HCT116 (cell line): ENCODE measurements around the gene SEPTIN5. TPM values are rescaled to one million over a fixed set of nuclear protein-coding genes. Genes with fewer than 3 reads are reported as not detected.

Experiments used
- ATAC-seq: fragments of 200-7000 bp; cut with Tn5 transposase; 2 replicates; pipeline ENCODE4 v1.9.1; 2020; ENCODE audit warnings: mild to moderate bottlenecking, moderate library complexity
- BruUV-seq: library from RNA; stranded (reverse); fragments of 400-500 nt; replicated peaks from 2 replicates; lab custom pipeline; 2021; lab: Mats Ljungman, UMichigan
- CTCF ChIA-PET: fragments of 300-600 bp; sonication (Branson Sonifier 250); formaldehyde crosslinking; loops from one replicate; lab custom pipeline; 2021; ENCODE audit warnings: antibody characterized with exemption; lab: Charles Lee
- POLR2A ChIA-PET: fragments of 300-600, 350-600 bp; sonication (Branson Sonifier 250); formaldehyde crosslinking; loops from one replicate; lab custom pipeline; 2021; ENCODE audit warnings: antibody characterized with exemption; lab: Charles Lee
- RAD21 ChIA-PET, 2 experiments: fragments of 300-600 bp; sonication (Branson Sonifier 250); formaldehyde crosslinking; loops; one replicate each; lab custom pipeline; 2023; ENCODE audit warnings: low total read pairs in 2 of 2; ENCODE audit not compliant: uncharacterized antibody in 2 of 2, unreplicated experiment in 2 of 2, low non-redundant PET in 1 of 2; lab: Charles Lee
- DNase-seq: peaks from one replicate; pipeline ENCODE4 v3.0.0-alpha.2; 2010; ENCODE audit warnings: low read depth, low spot score
- H2AFZ ChIP-seq: fragments of 200-600 bp; shearing (Covaris generic), sonication (generic); 2 replicates; pipeline ENCODE4 v1.6.1; 2017; ENCODE audit warnings: low read depth, mixed run types, mixed read lengths, antibody characterized with exemption, low read length; ENCODE audit not compliant: poor library complexity, severe bottlenecking
- H3K27ac ChIP-seq: 2 replicates; pipeline ENCODE4 v1.5.1; 2012; ENCODE audit warnings: low read depth, low read length
- H3K27me3 ChIP-seq: fragments of 200-600 bp; sonication (generic); 2 replicates; pipeline ENCODE4 v1.6.1; 2016; ENCODE audit warnings: mixed run types, low read length, mixed read lengths; ENCODE audit not compliant: insufficient read depth
- H3K36me3 ChIP-seq, 2 experiments: fragments of 200-500 bp in 1 of 2; fragments of 200-600 bp in 1 of 2; sonication (Bioruptor generic) in 1 of 2; sonication (generic) in 1 of 2; 2 replicates each; pipeline versions ENCODE4 v1.5.1 to v1.6.1; 2014 to 2016; ENCODE audit warnings: low read length in 2 of 2, inconsistent platforms in 1 of 2, mixed read lengths in 1 of 2, mixed run types in 1 of 2; ENCODE audit not compliant: insufficient read depth in 2 of 2, control insufficient read depth in 1 of 2
- H3K4me1 ChIP-seq, 2 experiments: fragments of 200-600 bp in 1 of 2; sonication (generic) in 1 of 2; 2 replicates each; pipeline versions ENCODE4 v1.5.1 to v1.6.1; 2012 to 2017; ENCODE audit warnings: low read length in 2 of 2, inconsistent platforms in 1 of 2, mild to moderate bottlenecking in 1 of 2, mixed read lengths in 1 of 2, mixed run types in 1 of 2, moderate library complexity in 1 of 2; ENCODE audit not compliant: insufficient read depth in 2 of 2, control insufficient read depth in 1 of 2
- H3K4me2 ChIP-seq: fragments of 200-600 bp; sonication (generic); 2 replicates; pipeline ENCODE4 v1.6.1; 2017; ENCODE audit warnings: mixed run types, low read length, mixed read lengths
- H3K4me3 ChIP-seq, 2 experiments: fragments of 200-600 bp in 1 of 2; sonication (generic) in 1 of 2; replicated peaks in 1 of 2; 2 replicates each; pipeline ENCODE4 v1.5.1; 2011 to 2016; ENCODE audit warnings: low read length in 2 of 2, control low read depth in 1 of 2, low read depth in 1 of 2, mild to moderate bottlenecking in 1 of 2, mixed read lengths in 1 of 2, mixed run types in 1 of 2
- H3K79me2 ChIP-seq: fragments of 200-600 bp; sonication (generic); 2 replicates; pipeline ENCODE4 v1.6.1; 2017; ENCODE audit warnings: mild to moderate bottlenecking, mixed run types, low read length, moderate library complexity, mixed read lengths; ENCODE audit not compliant: insufficient read depth
- H3K9ac ChIP-seq: fragments of 200-600 bp; sonication (generic); 2 replicates; pipeline ENCODE4 v1.6.1; 2016; ENCODE audit warnings: low read length, mixed read lengths
- H3K9me2 ChIP-seq: fragments of 200-600 bp; sonication (generic), shearing (Covaris generic); 2 replicates; pipeline ENCODE4 v1.6.1; 2017; ENCODE audit warnings: mixed run types, mild to moderate bottlenecking, moderate library complexity; ENCODE audit not compliant: insufficient read depth
- H3K9me3 ChIP-seq, 2 experiments: fragments of 200-500 bp in 1 of 2; fragments of 200-600 bp in 1 of 2; sonication (Bioruptor generic) in 1 of 2; sonication (generic) in 1 of 2; 2 replicates each; pipeline ENCODE4 v1.6.1; 2014 to 2017; ENCODE audit warnings: low read length in 2 of 2, mixed read lengths in 2 of 2, inconsistent platforms in 1 of 2, low read depth in 1 of 2, mild to moderate bottlenecking in 1 of 2, mixed run types in 1 of 2, moderate library complexity in 1 of 2; ENCODE audit not compliant: control insufficient read depth in 1 of 2, insufficient read depth in 1 of 2
- H4K20me1 ChIP-seq: fragments of 200-600 bp; sonication (generic), shearing (Covaris generic); 2 replicates; pipeline ENCODE4 v1.6.1; 2017; ENCODE audit warnings: mixed run types, mild to moderate bottlenecking, moderate library complexity; ENCODE audit not compliant: insufficient read depth
- ATF3 ChIP-seq: IDR thresholded peaks from 2 replicates; pipeline ENCODE4 v1.6.1; 2012
- CBX3 ChIP-seq: IDR thresholded peaks from 2 replicates; pipeline ENCODE4 v1.6.1; 2012; ENCODE audit warnings: low read depth
- CEBPB ChIP-seq: IDR thresholded peaks from 2 replicates; pipeline ENCODE4 v1.6.1; 2012; ENCODE audit warnings: low read depth
- CTCF ChIP-seq, 3 experiments: fragments of 200-600 bp in 1 of 3; sonication (generic) in 1 of 3; IDR thresholded peaks in 2 of 3; conservative IDR thresholded peaks in 1 of 3; 2 replicates each; pipeline ENCODE4 v1.5.1; 2012 to 2017; ENCODE audit warnings: low read depth in 2 of 3, low read length in 2 of 3, antibody characterized with exemption in 1 of 3, borderline replicate concordance in 1 of 3, control low read depth in 1 of 3, mild to moderate bottlenecking in 1 of 3, mixed read lengths in 1 of 3, mixed run types in 1 of 3, moderate library complexity in 1 of 3; ENCODE audit not compliant: insufficient read depth in 1 of 3
- ELF1 ChIP-seq: IDR thresholded peaks from 2 replicates; pipeline ENCODE4 v1.6.1; 2012; ENCODE audit warnings: low read depth, borderline replicate concordance
- EZH2phosphoT487 ChIP-seq: fragments of 200-600 bp; IDR thresholded peaks from 2 replicates; pipeline ENCODE4 v1.6.1; 2018; ENCODE audit warnings: antibody characterized with exemption, borderline replicate concordance
- FOSL1 ChIP-seq: IDR thresholded peaks from 2 replicates; pipeline ENCODE4 v1.6.1; 2012; ENCODE audit warnings: low read depth
- JUND ChIP-seq: IDR thresholded peaks from 2 replicates; pipeline ENCODE4 v1.6.1; 2012
- MAX ChIP-seq: IDR thresholded peaks from 2 replicates; pipeline ENCODE4 v1.6.1; 2012
- POLR2A ChIP-seq: IDR thresholded peaks from 2 replicates; pipeline ENCODE4 v1.7.0; 2011; ENCODE audit warnings: borderline replicate concordance; ENCODE audit not compliant: insufficient read depth, insufficient read length; ENCODE audit errors: extremely low read depth
- RAD21 ChIP-seq: IDR thresholded peaks from 2 replicates; pipeline ENCODE4 v1.6.1; 2012; ENCODE audit warnings: low read depth, mild to moderate bottlenecking
- SIN3A ChIP-seq: IDR thresholded peaks from 2 replicates; pipeline ENCODE4 v1.6.1; 2012; ENCODE audit warnings: low read depth
- SP1 ChIP-seq: IDR thresholded peaks from 2 replicates; pipeline ENCODE4 v1.6.1; 2012; ENCODE audit warnings: low read depth
- SRF ChIP-seq: IDR thresholded peaks from 2 replicates; pipeline ENCODE4 v1.6.1; 2012; ENCODE audit warnings: low read depth
- TCF7L2 ChIP-seq: IDR thresholded peaks from 2 replicates; pipeline ENCODE4 v1.7.0; 2011; ENCODE audit warnings: borderline replicate concordance, inconsistent platforms; ENCODE audit not compliant: insufficient read depth, insufficient read length; ENCODE audit errors: extremely low read depth
- YY1 ChIP-seq: IDR thresholded peaks from 2 replicates; pipeline ENCODE4 v1.6.1; 2011; ENCODE audit warnings: low read length, low read depth, moderate library complexity, mild to moderate bottlenecking; ENCODE audit not compliant: insufficient replicate concordance; ENCODE audit errors: extremely low read depth
- ZFX ChIP-seq: fragments of 450-650 bp; IDR thresholded peaks from 2 replicates; pipeline ENCODE4 v1.6.1; 2017
- ZNF274 ChIP-seq: fragments of 200-500 bp; sonication (Bioruptor generic); IDR thresholded peaks from 2 replicates; pipeline ENCODE4 v1.6.1; 2014; ENCODE audit warnings: mild to moderate bottlenecking, low read depth, low read length, inconsistent platforms
- intact Hi-C: fragments of 100-400 bp; cut with micrococcal nuclease; formaldehyde crosslinking; loops from 2 replicates; pipeline ENCODE4 v1.10.0; 2022
- total RNA-seq: library from RNA; stranded (reverse); gene quantifications from one replicate; pipeline ENCODE4 v1.2.1, GENCODE V29; 2021; ENCODE audit not compliant: unreplicated experiment

Gene SEPTIN5
- total RNA-seq, 1 experiment from 2014 or later, result 9.0 TPM

- ATAC-seq (no peak), DNase-seq (no peak)
- Histone ChIP-seq H3K36me3 (no peaks in the 10 kb centered on the region), H4K20me1 (no peaks in the 10 kb centered on the region), H3K9me3 (no peaks in the 10 kb centered on the region), H3K79me2 (no peaks in the 10 kb centered on the region), H3K9me2 (no peaks in the 10 kb centered on the region), H3K27ac (no peak within 1 kb of the TSS), H3K9ac (no peak within 1 kb of the TSS), H3K4me1 (peaks cover 7 to 22% of the 10 kb centered on the region in 2 experiments), H3K4me2 (no peak within 1 kb of the TSS), H2AFZ (no peak within 1 kb of the TSS), H3K4me3 (no peak within 1 kb of the TSS), H3K27me3 (no peaks in the 10 kb centered on the region)
- intact Hi-C loops, result no loop called here
- TF ChIP-seq JUND (no peak), FOSL1 (no peak), SRF (no peak), SIN3A (no peak), ZNF274 (no peak), EZH2phosphoT487 (no peak), ATF3 (no peak), CEBPB (no peak), MAX (no peak), CTCF (IDR thresholded peaks at IDR 0.05 in 2 of 3, conservative IDR thresholded peaks at IDR 0.05 in 1 of 3; ENCODE audit: borderline replicate concordance in 1 of 3, insufficient read depth in 1 of 3, low read depth in 2 of 3, low read length in 2 of 3) (no peak), ELF1 (no peak), SP1 (no peak), ZFX (no peak), RAD21 (no peak), YY1 (no peak), POLR2A (no peak), CBX3 (no peak), TCF7L2 (no peak)
- ChIA-PET CTCF (no interaction called here), POLR2A (no interaction called here), RAD21 (no interaction called here)
- BruUV-seq, result no TSS peak
Observed at GRCh38 chr22:19760058-19760950, 46.0 kb downstream of the SEPTIN5 start, which contains the start of gene TBX1. TBX1 (plus strand) TSS chr22:19760778; CDS start chr22:19760844, 66 bp downstream.
